GM19035 (cell line): ENCODE data around the gene FRRS1L.

Experiments used
- ATAC-seq: cut with Tn5 transposase; IDR thresholded peaks from one replicate; pipeline ENCODE4 v1.9.1; 2021; ENCODE audit not compliant: unreplicated experiment

The FRRS1L gene

GRCh38 chr9:109166771-109167601, at the start of gene FRRS1L:
Gene FRRS1L, minus strand, starts transcription at chr9:109167249. Its CDS starts 111 bp downstream, at chr9:109167138.
- no peak for ATAC-seq

GRCh38 chr9:109214414-109214813, 47.4 kb upstream of the FRRS1L start:
- ATAC-seq = no peak

GRCh38 chr9:109213285-109214121, 46.5 kb upstream of the FRRS1L start:
- ATAC-seq = no peak

GRCh38 chr9:109212768-109213167, 45.7 kb upstream of the FRRS1L start:
- no peak for ATAC-seq

GRCh38 chr9:109206670-109207069, 39.6 kb upstream of the FRRS1L start:
- no peak for ATAC-seq

- no peak for ATAC-seq
Measured at GRCh38 chr9:109205526-109205925, 38.5 kb upstream of the FRRS1L start.

GRCh38 chr9:109203761-109204360, 36.8 kb upstream of the FRRS1L start:
- ATAC-seq = no peak

GRCh38 chr9:109199676-109200075, 32.6 kb upstream of the FRRS1L start:
- no peak for ATAC-seq

GRCh38 chr9:109198736-109199382, 31.8 kb upstream of the FRRS1L start:
- no peak for ATAC-seq

- ATAC-seq = no peak
Measured at GRCh38 chr9:109193974-109194556, 27.0 kb upstream of the FRRS1L start.

- ATAC-seq = no peak
Measured at GRCh38 chr9:109192732-109193361, 25.8 kb upstream of the FRRS1L start.

- ATAC-seq = no peak
Measured at GRCh38 chr9:109191746-109192145, 24.7 kb upstream of the FRRS1L start.

- ATAC-seq = no peak
Measured at GRCh38 chr9:109190151-109190550, 23.1 kb upstream of the FRRS1L start.

- ATAC-seq = no peak
Measured at GRCh38 chr9:109186857-109187520, 19.9 kb upstream of the FRRS1L start.

GRCh38 chr9:109182940-109183798, 16.1 kb upstream of the FRRS1L start:
- peak; percentile 53 for ATAC-seq

GRCh38 chr9:109182550-109182939, 15.5 kb upstream of the FRRS1L start:
- ATAC-seq = no peak

- peak; percentile 66 for ATAC-seq
Measured at GRCh38 chr9:109181284-109181683, 14.2 kb upstream of the FRRS1L start.

- ATAC-seq = no peak
Measured at GRCh38 chr9:109179801-109180523, 12.9 kb upstream of the FRRS1L start.
